Measurements from ENCODE around the gene COL6A1. TPM values are rescaled to one million over a fixed set of nuclear protein-coding genes. Genes with fewer than 3 reads are reported as not detected.

COL6A1 gene
- total RNA-seq, 1 donor from 2014 or later: 137 TPM

- TF ChIP-seq, protein P1, sequence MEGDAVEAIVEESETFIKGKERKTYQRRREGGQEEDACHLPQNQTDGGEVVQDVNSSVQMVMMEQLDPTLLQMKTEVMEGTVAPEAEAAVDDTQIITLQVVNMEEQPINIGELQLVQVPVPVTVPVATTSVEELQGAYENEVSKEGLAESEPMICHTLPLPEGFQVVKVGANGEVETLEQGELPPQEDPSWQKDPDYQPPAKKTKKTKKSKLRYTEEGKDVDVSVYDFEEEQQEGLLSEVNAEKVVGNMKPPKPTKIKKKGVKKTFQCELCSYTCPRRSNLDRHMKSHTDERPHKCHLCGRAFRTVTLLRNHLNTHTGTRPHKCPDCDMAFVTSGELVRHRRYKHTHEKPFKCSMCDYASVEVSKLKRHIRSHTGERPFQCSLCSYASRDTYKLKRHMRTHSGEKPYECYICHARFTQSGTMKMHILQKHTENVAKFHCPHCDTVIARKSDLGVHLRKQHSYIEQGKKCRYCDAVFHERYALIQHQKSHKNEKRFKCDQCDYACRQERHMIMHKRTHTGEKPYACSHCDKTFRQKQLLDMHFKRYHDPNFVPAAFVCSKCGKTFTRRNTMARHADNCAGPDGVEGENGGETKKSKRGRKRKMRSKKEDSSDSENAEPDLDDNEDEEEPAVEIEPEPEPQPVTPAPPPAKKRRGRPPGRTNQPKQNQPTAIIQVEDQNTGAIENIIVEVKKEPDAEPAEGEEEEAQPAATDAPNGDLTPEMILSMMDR (IDR thresholded peaks at IDR 0.05; ENCODE audit: unreplicated experiment): no peak
- Mint-ChIP-seq H3K27ac (no peak overlapping the region), H3K36me3 (ENCODE audit: insufficient read depth) (peaks cover 5% of the 10 kb centered on the region), H3K9me3 (ENCODE audit: low read depth) (no peaks in the 10 kb centered on the region), H3K4me1 (ENCODE audit: low read depth) (no peaks in the 10 kb centered on the region), H3K27me3 (no peaks in the 10 kb centered on the region), H3K4me3 (ENCODE audit: low read depth) (no peak overlapping the region)
- peak; percentile 8 for DNase-seq (ENCODE audit: low spot score, unreplicated experiment)
Measured at GRCh38 chr21:46001821-46002681, 20.5 kb downstream of the COL6A1 start.

GRCh38 chr21:46002841-46003574 is 21.4 kb downstream of the COL6A1 start:
- H3K36me3 Mint-ChIP-seq (ENCODE audit: insufficient read depth): peaks cover 5% of the 10 kb centered on the region
- peak; percentile 8 for DNase-seq (ENCODE audit: low spot score, unreplicated experiment)
- no peaks in the 10 kb centered on the region for H3K9me3 Mint-ChIP-seq (ENCODE audit: low read depth)
- H3K4me3 Mint-ChIP-seq (ENCODE audit: low read depth): no peak overlapping the region
- TF ChIP-seq, protein P1 (IDR thresholded peaks at IDR 0.05; ENCODE audit: unreplicated experiment): no peak
- H3K4me1 Mint-ChIP-seq (ENCODE audit: low read depth): no peaks in the 10 kb centered on the region
- H3K27ac Mint-ChIP-seq: no peak overlapping the region
- no peaks in the 10 kb centered on the region for H3K27me3 Mint-ChIP-seq

- Mint-ChIP-seq H3K4me1 (ENCODE audit: low read depth) (no peaks in the 10 kb centered on the region), H3K27me3 (no peaks in the 10 kb centered on the region), H3K36me3 (ENCODE audit: insufficient read depth) (peaks cover 5% of the 10 kb centered on the region), H3K9me3 (ENCODE audit: low read depth) (no peaks in the 10 kb centered on the region), H3K4me3 (ENCODE audit: low read depth) (no peak overlapping the region), H3K27ac (no peak overlapping the region)
- TF ChIP-seq, protein P1 (IDR thresholded peaks at IDR 0.05; ENCODE audit: unreplicated experiment): no peak
- peak; percentile 4 for DNase-seq (ENCODE audit: low spot score, unreplicated experiment)
Measured at GRCh38 chr21:46003575-46004007, 22.0 kb downstream of the COL6A1 start.

DNA sequence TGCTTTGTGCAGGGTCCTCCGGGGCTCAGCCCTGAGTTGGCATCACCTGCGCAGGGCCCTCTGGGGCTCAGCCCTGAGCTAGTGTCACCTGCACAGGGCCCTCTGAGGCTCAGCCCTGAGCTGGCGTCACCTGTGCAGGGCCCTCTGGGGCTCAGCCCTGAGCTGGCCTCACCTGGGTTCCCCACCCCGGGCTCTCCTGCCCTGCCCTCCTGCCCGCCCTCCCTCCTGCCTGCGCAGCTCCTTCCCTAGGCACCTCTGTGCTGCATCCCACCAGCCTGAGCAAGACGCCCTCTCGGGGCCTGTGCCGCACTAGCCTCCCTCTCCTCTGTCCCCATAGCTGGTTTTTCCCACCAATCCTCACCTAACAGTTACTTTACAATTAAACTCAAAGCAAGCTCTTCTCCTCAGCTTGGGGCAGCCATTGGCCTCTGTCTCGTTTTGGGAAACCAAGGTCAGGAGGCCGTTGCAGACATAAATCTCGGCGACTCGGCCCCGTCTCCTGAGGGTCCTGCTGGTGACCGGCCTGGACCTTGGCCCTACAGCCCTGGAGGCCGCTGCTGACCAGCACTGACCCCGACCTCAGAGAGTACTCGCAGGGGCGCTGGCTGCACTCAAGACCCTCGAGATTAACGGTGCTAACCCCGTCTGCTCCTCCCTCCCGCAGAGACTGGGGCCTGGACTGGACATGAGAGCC is 22.7 kb downstream of the COL6A1 start:
- DNase-seq (ENCODE audit: low spot score, unreplicated experiment): peak; percentile 6
- no peaks in the 10 kb centered on the region for H3K27me3 Mint-ChIP-seq
- H3K4me1 Mint-ChIP-seq (ENCODE audit: low read depth): no peaks in the 10 kb centered on the region
- H3K27ac Mint-ChIP-seq: peak overlapping the region; percentile 12
- H3K4me3 Mint-ChIP-seq (ENCODE audit: low read depth): no peak overlapping the region
- H3K36me3 Mint-ChIP-seq (ENCODE audit: insufficient read depth): peaks cover 4% of the 10 kb centered on the region
- H3K9me3 Mint-ChIP-seq (ENCODE audit: low read depth): no peaks in the 10 kb centered on the region
- TF ChIP-seq, protein P1 (IDR thresholded peaks at IDR 0.05; ENCODE audit: unreplicated experiment): no peak

DNA sequence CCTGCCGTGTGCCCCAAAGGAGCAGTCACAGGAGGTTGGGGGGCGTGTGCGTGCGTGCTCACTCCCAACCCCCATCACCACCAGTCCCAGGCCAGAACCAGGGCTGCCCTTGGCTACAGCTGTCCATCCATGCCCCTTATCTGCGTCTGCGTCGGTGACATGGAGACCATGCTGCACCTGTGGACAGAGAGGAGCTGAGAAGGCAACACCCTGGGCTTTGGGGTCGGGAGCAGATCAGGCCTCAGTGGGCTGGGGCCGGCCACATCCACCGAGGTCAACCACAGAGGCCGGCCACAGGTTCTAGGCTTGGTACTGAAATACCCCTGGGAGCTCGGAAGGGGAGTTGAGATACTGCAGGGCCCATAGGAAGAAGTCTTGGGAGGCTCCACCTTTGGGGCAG is 23.5 kb downstream of the COL6A1 start:
- no peak overlapping the region for H3K4me3 Mint-ChIP-seq (ENCODE audit: low read depth)
- DNase-seq (ENCODE audit: low spot score, unreplicated experiment): no peak
- H3K4me1 Mint-ChIP-seq (ENCODE audit: low read depth): peaks cover 2% of the 10 kb centered on the region
- TF ChIP-seq, protein P1 (IDR thresholded peaks at IDR 0.05; ENCODE audit: unreplicated experiment): no peak
- H3K9me3 Mint-ChIP-seq (ENCODE audit: low read depth): no peaks in the 10 kb centered on the region
- H3K36me3 Mint-ChIP-seq (ENCODE audit: insufficient read depth): peaks cover 1% of the 10 kb centered on the region
- peaks cover 3% of the 10 kb centered on the region for H3K27me3 Mint-ChIP-seq
- H3K27ac Mint-ChIP-seq: no peak overlapping the region
